ENCODE data around the gene EXOSC5.

Gene EXOSC5

GRCh38 chr19:41426116-41426841, 29.1 kb upstream of the EXOSC5 start:
- TF ChIP-seq CTCF (IDR thresholded peaks at IDR 0.05; ENCODE audit: borderline replicate concordance, insufficient read depth, low read depth, low read length), result no peak
- H3K4me3 ChIP-seq (ENCODE audit: low read depth, low read length), result no peak overlapping the region

- no peak for TF ChIP-seq CTCF (IDR thresholded peaks at IDR 0.05; ENCODE audit: borderline replicate concordance, insufficient read depth, low read depth, low read length)
- H3K4me3 ChIP-seq (ENCODE audit: low read depth, low read length), result no peak overlapping the region
Measured at GRCh38 chr19:41425174-41426115, 28.3 kb upstream of the EXOSC5 start.

- H3K4me3 ChIP-seq (ENCODE audit: low read depth, low read length), result no peak overlapping the region
Measured at GRCh38 chr19:41424335-41425173, 27.4 kb upstream of the EXOSC5 start.

GRCh38 chr19:41422955-41423354, 25.8 kb upstream of the EXOSC5 start:
- TF ChIP-seq CTCF (IDR thresholded peaks at IDR 0.05; ENCODE audit: borderline replicate concordance, insufficient read depth, low read depth, low read length), result no peak

More at GRCh38 chr19:41424335-41425173, 27.4 kb upstream of the EXOSC5 start:
- no peak for TF ChIP-seq CTCF (IDR thresholded peaks at IDR 0.05; ENCODE audit: borderline replicate concordance, insufficient read depth, low read depth, low read length)

GRCh38 chr19:41422456-41422855, 25.3 kb upstream of the EXOSC5 start:
- no peak overlapping the region for H3K4me3 ChIP-seq (ENCODE audit: low read depth, low read length)
- TF ChIP-seq CTCF (IDR thresholded peaks at IDR 0.05; ENCODE audit: borderline replicate concordance, insufficient read depth, low read depth, low read length), result no peak

More at GRCh38 chr19:41422955-41423354, 25.8 kb upstream of the EXOSC5 start:
- H3K4me3 ChIP-seq (ENCODE audit: low read depth, low read length), result no peak overlapping the region

GRCh38 chr19:41421973-41422372, 24.8 kb upstream of the EXOSC5 start:
- no peak overlapping the region for H3K4me3 ChIP-seq (ENCODE audit: low read depth, low read length)

More at GRCh38 chr19:41421973-41422372, 24.8 kb upstream of the EXOSC5 start:
- TF ChIP-seq CTCF (IDR thresholded peaks at IDR 0.05; ENCODE audit: borderline replicate concordance, insufficient read depth, low read depth, low read length), result no peak
